ENCODE results near the gene DIAPH3. TPM values are rescaled to one million over a fixed set of nuclear protein-coding genes. Genes with fewer than 3 reads are reported as not detected.

The DIAPH3 gene
- total RNA-seq, 3 donors from 2014 or later: under 0.01 to 0.88 (median 0.64) TPM

GRCh38 chr13:59746291-59746962, 417.3 kb downstream of the DIAPH3 start:
- no peak overlapping the region for H3K4me3 ChIP-seq
- H3K9me3 ChIP-seq: no peaks in the 10 kb centered on the region
- no peaks in the 10 kb centered on the region for H3K4me1 ChIP-seq
- H3K27ac ChIP-seq: no peak overlapping the region
- intact Hi-C loops (cut with DNase I; ENCODE audit: low total_unique reads): no loop called here
- no peaks in the 10 kb centered on the region for H3K27me3 ChIP-seq
- TF ChIP-seq POLR2AphosphoS5 (IDR thresholded peaks at IDR 0.05): no peak
- no peak for TF ChIP-seq POLR2A (IDR thresholded peaks at IDR 0.05)
- TF ChIP-seq, protein P1, sequence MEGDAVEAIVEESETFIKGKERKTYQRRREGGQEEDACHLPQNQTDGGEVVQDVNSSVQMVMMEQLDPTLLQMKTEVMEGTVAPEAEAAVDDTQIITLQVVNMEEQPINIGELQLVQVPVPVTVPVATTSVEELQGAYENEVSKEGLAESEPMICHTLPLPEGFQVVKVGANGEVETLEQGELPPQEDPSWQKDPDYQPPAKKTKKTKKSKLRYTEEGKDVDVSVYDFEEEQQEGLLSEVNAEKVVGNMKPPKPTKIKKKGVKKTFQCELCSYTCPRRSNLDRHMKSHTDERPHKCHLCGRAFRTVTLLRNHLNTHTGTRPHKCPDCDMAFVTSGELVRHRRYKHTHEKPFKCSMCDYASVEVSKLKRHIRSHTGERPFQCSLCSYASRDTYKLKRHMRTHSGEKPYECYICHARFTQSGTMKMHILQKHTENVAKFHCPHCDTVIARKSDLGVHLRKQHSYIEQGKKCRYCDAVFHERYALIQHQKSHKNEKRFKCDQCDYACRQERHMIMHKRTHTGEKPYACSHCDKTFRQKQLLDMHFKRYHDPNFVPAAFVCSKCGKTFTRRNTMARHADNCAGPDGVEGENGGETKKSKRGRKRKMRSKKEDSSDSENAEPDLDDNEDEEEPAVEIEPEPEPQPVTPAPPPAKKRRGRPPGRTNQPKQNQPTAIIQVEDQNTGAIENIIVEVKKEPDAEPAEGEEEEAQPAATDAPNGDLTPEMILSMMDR (IDR thresholded peaks at IDR 0.05): no peak
- DNase-seq (ENCODE audit: low spot score in 2 of 2): no peak
- no peaks in the 10 kb centered on the region for H3K36me3 ChIP-seq

DNA sequence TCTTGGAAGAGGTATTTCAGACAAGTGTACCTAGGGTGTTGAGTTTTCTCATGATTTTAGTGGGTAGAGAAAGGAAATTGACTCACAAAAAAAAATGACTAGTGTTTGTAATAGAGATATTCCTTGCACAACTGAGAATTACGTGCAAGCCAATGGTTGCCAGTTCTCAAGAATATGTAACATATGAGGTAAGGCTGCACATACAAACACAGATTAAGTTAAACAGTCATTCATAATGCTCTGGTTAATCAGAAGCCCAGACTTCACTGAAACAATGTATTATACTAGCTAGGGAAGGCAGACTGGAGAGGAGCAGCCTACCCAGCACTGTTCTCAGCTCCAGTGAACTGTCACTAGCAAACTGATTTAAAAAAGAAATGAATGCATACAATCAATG, 418.3 kb downstream of the DIAPH3 start:
- intact Hi-C loops (cut with DNase I; ENCODE audit: low total_unique reads): no loop called here

DNA sequence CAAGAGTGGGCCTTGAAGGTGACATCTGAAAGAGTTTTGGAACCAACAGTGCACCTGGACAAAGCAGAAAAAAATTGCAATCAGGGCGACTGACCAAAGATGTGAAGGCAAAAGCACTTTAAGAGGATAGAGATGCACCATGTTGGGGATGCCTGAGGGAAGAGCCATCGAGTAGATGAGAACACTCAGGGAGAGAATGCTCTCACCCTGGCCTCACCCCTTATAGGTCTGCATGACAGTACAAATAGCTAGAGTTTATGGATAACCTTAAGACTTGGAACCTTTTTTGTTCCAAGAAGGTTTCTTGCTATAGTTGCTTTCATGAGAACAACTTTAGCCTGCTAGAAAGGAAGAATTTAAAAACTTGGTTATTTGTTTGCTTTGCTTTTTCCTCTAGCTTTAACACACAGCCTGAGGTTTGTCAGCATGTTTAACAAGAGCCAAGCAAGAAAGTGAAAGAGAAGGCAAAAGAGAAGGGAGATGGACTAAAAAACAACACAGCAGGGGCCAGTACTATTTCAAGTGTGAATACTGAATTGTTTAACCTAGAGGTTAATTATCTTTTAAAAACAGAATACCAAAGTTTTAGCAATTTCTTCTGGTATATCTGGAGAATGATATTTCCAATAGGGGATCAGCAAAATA, 418.9 kb downstream of the DIAPH3 start:
- TF ChIP-seq, protein P1 (IDR thresholded peaks at IDR 0.05): no peak
- H3K4me1 ChIP-seq: no peaks in the 10 kb centered on the region
- H3K4me3 ChIP-seq: no peak overlapping the region
- DNase-seq (ENCODE audit: low spot score in 2 of 2): no peak
- no peaks in the 10 kb centered on the region for H3K36me3 ChIP-seq
- intact Hi-C loops (cut with DNase I; ENCODE audit: low total_unique reads): loop anchor here (5.0 kb wide), 1 partner anchor 172 kb away; no protein-coding TSS in a partner anchor
- H3K27me3 ChIP-seq: no peaks in the 10 kb centered on the region
- H3K27ac ChIP-seq: no peak overlapping the region
- no peaks in the 10 kb centered on the region for H3K9me3 ChIP-seq

More for the DNA sequence above, 418.3 kb downstream of the DIAPH3 start:
- no peak overlapping the region for H3K27ac ChIP-seq
- H3K36me3 ChIP-seq: no peaks in the 10 kb centered on the region
- no peaks in the 10 kb centered on the region for H3K9me3 ChIP-seq
- H3K27me3 ChIP-seq: no peaks in the 10 kb centered on the region
- H3K4me3 ChIP-seq: no peak overlapping the region
- DNase-seq (ENCODE audit: low spot score in 2 of 2): no peak
- no peaks in the 10 kb centered on the region for H3K4me1 ChIP-seq
- TF ChIP-seq POLR2A (IDR thresholded peaks at IDR 0.05) (no peak), POLR2AphosphoS5 (IDR thresholded peaks at IDR 0.05) (no peak)
- TF ChIP-seq, protein P1 (IDR thresholded peaks at IDR 0.05): no peak

GRCh38 chr13:59743195-59743594, 420.5 kb downstream of the DIAPH3 start:
- H3K9me3 ChIP-seq: no peaks in the 10 kb centered on the region
- H3K27ac ChIP-seq: no peak overlapping the region
- H3K36me3 ChIP-seq: no peaks in the 10 kb centered on the region
- DNase-seq (ENCODE audit: low spot score in 2 of 2): no peak
- no peaks in the 10 kb centered on the region for H3K27me3 ChIP-seq
- TF ChIP-seq, protein P1 (IDR thresholded peaks at IDR 0.05): no peak
- TF ChIP-seq POLR2A (IDR thresholded peaks at IDR 0.05) (no peak), POLR2AphosphoS5 (IDR thresholded peaks at IDR 0.05) (no peak)
- intact Hi-C loops (cut with DNase I; ENCODE audit: low total_unique reads): loop anchor here (5.0 kb wide), 1 partner anchor 174 kb away; no protein-coding TSS in a partner anchor
- H3K4me1 ChIP-seq: no peaks in the 10 kb centered on the region
- H3K4me3 ChIP-seq: no peak overlapping the region

DNA sequence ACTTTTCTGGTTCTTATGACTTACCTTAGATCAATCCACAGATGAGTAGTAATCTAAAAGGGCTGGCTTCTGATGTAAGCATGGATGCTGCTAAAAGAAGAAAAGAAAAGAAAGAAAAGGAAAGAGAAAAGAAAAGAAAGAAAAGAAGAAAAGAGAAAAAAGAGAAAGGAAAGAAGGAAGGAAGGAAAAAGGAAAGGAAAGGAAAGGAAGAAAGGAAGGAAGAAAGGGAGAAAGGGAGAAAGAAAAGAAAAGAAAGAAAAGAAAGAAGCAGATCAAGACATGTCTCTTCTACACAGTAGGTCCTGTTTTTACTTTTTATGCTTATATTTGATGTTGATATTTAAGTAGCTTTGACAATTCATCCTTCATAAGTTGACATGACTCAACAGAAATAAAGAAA, 421.3 kb downstream of the DIAPH3 start:
- H3K27me3 ChIP-seq: no peaks in the 10 kb centered on the region
- no peak for DNase-seq (ENCODE audit: low spot score in 2 of 2)
- H3K9me3 ChIP-seq: no peaks in the 10 kb centered on the region
- intact Hi-C loops (cut with DNase I; ENCODE audit: low total_unique reads): loop anchor here (5.0 kb wide), 1 partner anchor 175 kb away; no protein-coding TSS in a partner anchor
- H3K27ac ChIP-seq: no peak overlapping the region
- no peaks in the 10 kb centered on the region for H3K36me3 ChIP-seq
- no peak overlapping the region for H3K4me3 ChIP-seq
- no peaks in the 10 kb centered on the region for H3K4me1 ChIP-seq
- TF ChIP-seq POLR2A (IDR thresholded peaks at IDR 0.05): no peak
- no peak for TF ChIP-seq POLR2AphosphoS5 (IDR thresholded peaks at IDR 0.05)
- TF ChIP-seq, protein P1 (IDR thresholded peaks at IDR 0.05): no peak

Measured in breast epithelium (tissue), 4 donors.